GM19099 (cell line): Measurements from ENCODE around the gene GPC6.

Source experiments
- POLR2A ChIP-seq: IDR thresholded peaks from 3 replicates; pipeline ENCODE4 v1.6.1; 2011; ENCODE audit warnings: low read depth; ENCODE audit not compliant: insufficient read length; ENCODE audit errors: extremely low read depth

Gene GPC6

DNA sequence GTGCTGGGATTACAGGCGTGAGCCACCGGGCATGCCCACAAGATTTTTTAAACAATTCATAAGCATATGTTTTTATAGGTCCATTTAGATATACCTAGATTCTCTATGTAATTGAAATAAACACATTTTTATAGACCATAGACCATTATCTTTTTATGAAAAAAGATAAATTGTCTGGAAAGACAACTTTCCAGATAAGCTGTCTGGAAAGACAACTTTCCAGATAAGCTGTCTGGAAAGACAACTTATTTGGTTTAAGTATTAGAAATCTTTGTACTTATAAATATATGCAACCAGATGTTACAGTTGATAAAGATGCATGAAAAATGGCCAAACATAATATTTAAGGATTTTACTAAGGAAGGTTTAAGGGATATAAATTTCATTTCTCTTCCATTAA, 538.5 kb downstream of the GPC6 start:
- TF ChIP-seq POLR2A = no peak

DNA sequence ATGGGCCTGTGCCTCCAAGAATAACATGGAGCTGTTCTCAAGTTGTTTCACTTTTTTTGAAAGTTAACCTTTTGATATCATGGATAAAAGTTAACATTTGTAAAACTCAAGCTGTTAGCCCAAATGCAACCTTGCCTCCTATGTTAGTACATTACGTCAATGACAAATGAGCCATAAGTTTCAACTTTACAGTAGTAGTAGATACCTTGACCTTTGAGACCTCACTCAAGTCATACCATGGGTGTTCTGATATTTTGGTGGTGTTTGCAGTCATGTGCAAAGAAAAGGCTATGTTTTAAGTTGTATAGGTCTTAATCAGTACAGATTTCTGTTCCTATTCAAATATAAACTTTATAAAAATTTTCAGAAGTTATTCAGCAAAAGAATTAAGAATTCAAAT, 539.2 kb downstream of the GPC6 start:
- TF ChIP-seq POLR2A = no peak

DNA sequence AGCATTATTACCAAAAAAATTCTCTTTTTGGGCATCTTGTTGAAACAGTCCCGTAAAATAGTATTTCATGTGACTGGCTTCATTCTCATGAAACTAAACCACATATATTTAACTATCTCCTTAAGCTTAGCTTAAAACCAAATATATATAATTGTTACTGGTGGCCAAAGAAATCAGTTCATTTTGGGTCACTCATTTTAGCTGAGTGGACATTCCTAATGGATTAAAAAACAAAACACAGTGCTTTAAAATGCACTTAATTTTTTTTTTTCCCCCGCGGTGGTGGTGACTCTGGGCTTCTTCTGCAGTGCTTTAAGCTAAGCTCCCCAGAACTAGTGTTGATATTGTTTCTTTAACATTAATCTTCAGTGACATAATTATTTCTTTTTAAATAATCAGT, 540.1 kb downstream of the GPC6 start:
- TF ChIP-seq POLR2A = no peak

DNA sequence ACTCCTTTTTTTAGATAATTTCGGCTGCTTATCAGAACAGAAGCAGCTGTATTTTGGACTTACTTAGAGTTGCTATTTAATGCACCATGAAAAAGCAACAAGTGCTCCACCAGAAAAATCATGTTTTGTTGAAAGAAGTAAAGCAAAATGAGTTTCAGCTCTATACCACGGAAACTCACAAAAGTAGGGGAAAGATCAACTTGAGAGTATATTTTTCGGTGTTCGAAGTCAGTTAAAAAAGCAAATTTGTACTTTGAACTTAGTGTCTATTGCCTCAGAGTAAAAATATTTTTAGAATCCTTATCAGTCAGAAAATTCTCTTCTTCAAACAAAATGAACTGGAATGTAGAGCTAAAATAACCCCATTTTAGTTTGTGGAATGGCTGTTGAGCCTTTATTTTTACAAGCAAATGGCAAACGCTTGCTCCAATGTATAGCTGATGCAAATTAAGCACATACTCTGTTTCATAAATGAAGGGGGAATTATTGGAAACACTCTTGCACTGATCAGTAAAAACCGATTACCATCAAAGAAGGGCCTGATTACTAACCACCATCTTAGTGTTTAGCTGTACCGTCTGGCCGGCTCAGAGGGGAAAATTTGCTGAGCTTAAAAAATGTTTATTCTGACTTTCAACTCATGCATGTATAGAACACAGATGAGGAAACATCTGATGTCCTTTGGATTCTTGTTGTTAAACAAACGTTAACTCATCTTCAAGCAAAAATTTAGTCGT, 540.7 kb downstream of the GPC6 start:
- TF ChIP-seq POLR2A = no peak

DNA sequence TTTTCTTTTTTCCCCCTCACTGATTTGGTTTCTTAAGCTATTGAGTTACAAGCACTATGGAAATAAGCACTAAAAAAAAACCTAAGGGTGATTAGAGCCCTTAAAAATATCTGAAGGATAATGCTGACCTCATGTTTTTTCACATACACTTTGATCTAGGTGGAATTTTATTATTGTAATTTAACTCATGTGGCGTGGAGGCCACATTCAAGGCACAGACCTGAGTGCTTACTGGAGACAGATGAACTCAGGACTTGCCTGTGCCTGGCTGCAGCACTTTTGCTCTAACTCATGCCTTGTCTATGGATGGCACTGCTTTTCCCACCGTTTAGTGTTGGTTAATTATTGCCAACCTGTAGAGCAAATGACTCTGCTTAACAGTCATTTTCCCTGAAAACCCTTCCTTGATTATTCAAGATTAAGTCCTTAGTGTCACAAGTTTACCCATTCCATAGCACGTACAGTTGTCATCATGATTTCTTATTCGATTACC, 541.4 kb downstream of the GPC6 start:
- no peak for TF ChIP-seq POLR2A

DNA sequence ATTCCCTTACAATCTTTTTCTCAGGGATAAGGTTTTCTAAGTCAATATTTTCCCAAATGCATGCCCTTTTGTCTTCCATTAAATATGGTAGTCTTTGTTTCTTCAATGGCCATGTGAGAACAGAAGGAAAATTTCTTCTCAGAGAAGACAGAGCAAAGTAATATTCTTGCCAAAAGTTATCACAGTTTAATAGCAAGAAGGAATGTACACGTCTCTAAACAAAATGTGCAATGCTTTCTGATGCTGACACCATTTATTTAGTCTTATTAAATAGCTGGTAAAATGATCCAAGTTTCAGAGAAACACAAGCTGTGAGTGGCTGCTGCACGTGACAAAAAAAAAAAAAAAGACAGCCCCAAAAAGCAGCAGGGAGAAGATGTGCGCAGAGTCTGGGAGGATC, 542.5 kb downstream of the GPC6 start:
- TF ChIP-seq POLR2A = no peak

DNA sequence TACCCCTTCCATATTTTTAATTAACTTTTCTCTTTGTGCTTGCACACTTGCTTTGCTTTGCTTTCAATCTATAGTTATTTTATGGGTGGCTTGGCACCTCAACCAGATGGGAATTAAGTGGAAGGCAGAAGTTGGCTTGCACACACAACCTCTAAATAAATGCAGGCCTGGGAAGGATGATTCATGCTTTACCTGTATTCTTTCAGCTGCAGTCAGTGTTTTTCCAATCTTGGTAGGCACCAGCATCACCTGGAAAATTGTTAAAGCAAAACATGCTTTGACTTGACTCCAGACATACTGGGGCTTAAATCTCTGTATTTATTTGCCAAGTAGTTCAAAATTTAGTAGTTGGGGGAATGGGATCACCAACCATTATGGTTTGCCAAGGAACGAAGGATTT, 543.0 kb downstream of the GPC6 start:
- TF ChIP-seq POLR2A = no peak

DNA sequence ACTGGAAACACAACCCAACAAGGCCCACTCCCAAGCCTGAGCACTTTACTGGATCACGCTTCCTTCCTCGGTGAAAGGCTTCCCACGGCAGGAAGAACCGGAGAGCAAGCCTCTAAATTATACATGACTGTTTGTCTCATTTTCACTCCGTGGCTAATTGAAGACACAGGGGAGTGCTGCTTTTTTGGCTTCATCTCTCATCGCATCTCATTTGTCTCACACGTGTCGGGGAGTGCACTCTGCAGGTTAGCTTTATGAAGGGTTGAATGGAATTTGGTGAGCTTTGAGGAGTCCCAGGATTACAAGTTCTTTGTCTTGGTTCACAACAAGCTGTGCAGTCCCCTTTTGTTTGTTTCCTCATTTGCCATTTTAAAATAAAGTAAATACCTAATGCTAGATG, 544.6 kb downstream of the GPC6 start:
- TF ChIP-seq POLR2A = no peak

DNA sequence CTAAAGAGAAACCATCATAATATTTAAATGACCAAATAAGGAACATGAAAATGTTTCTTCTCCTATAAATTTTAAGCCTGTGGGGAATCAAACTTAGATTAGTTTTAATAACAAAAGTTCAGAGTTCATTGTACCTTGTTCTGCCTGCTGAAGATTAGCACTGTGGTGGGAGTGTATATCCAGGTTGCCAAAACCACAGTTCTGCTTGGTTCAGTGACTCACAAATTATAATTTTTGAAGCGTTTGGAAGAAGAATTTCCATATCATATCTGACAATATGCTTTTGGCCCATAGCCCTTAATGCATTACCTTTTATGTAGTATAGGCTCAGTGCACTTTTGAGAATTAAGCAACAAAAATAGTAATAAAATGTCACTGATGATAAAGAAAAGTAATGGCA, 545.2 kb downstream of the GPC6 start:
- no peak for TF ChIP-seq POLR2A

DNA sequence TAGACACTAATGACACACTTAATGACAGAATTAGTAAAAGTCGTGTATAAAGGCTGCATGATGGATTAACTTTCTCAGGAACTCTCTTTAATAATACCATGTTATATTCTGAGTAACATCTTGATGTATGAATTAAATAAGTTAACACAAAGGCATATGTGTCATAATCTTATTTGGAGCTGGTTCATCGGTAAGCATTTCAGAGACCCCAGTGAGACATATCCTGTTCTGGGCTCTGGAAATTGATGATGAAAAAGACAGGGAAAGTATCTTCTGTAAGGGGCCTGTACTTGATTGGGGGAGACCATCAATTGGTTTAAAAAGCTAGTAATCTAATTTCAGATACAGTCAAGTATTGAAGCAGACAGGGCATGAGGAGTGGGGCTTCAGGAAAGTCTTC, 547.9 kb downstream of the GPC6 start:
- no peak for TF ChIP-seq POLR2A

DNA sequence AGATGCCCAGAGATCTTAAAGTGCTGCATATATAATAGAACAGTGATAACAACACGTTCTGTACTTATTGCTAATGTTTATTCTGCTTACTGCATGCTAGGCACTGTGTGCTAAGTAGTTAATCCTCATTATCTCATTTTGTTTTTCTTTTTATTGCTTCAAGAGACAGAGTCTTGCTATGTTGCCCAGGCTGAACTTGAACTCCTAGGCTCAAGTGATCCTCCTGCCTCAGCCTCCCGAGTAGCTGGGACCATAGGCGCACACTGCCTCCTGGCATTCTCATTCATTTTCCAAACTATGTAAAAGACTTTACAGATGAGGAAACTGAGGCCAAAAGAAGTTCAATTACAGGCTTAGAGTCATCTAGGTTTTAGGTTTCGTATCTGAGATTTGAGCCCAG, 548.4 kb downstream of the GPC6 start:
- no peak for TF ChIP-seq POLR2A

DNA sequence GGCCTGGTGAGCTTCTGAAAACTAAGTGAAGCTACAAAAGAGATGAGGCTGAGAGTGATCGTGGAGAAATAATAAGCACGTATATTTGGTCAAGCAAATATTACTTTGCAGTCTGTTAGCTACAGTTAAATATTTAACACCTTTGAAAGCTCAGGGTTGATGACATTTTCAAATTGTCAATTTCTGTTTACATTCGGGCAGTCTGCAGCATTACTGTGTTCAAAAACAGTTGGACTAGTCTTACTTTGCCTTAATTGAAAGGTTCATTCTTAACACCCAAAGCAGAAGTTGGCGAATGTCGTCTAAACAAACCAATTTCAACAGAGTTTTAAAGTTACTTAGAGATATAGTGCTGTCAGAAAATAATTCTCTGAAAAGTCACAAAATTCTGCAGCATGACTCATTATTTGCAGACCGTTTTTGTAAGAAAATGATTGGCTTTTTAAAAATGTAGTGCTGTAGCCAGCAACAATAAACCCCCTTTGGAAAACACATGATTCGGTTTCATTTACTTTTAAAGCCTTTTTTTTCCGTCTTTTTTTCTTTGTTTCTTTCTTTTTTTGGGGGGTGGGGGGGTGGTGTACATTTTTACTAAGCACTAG, 549.0 kb downstream of the GPC6 start:
- no peak for TF ChIP-seq POLR2A

DNA sequence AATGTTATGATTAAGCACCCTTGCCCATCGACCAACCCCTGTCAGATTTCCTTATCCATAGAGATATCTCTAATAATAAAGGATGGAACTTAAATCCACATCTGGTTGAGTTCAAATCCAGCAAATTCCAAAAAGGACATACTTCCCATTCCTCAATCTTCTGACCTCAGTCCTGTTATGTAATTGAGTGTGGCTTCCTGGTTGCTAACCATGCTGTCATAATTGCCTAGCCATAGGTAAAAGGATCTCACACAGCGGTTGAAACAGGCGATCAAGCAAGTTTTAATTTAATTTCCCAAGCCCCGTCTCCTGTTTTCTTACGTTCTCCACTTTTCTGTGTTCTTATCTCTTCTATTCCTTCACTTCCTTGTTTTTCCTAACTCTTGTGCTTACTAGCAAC, 550.3 kb downstream of the GPC6 start:
- no peak for TF ChIP-seq POLR2A

DNA sequence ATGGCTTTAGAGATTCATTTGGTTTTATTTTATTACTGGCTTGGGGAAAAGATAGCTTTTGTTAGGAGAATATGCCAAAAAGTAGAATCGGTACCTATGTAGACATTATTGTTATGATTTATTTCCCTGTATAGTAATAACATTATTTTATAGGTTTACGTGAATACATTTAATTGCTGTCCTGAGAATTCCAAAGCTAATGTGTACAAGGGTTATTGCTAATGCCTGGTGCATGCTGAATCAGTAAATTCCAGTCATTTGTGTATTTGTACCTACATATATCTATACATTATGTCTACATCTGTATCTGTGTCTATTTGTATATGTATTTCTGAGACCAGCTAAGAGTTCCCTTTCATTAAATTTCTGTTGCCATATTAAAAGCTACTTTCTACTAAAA, 550.9 kb downstream of the GPC6 start:
- no peak for TF ChIP-seq POLR2A

DNA sequence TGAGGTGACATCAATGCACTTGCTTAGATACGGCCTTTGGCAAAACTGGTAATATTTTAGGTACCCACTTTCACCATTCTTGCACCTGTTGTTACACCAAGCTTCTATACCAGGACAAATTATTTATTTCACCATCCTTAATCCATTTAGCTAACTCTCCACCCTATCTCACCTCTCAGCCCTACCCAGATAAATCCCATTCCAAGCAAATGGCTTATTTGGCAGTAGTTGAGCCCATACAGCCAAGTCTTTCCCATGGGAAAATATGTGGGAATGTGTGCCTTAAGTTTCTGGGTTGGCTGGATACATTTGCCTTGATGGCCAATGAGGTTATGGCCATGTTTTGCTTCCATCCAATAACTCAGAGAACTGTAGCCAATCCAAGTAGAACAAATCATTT, 551.9 kb downstream of the GPC6 start:
- no peak for TF ChIP-seq POLR2A

DNA sequence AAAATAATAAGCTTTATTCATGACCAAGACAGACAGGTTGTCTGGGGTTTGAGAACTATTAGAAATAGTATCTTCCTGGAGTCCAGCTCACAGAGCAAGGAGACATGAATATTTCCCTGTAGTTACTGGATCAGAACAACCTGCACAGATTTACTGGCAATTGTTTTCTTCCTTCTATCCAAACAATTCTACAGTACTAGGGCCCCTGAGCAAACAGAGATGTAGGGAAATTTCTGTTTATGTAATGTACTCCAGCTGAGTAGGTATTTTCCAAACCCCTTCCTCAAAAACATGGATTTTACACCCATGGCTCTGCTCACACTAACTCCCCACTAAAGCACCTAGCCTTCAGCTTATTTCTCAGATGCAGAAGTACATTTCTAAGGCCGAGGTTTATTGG, 557.6 kb downstream of the GPC6 start:
- no peak for TF ChIP-seq POLR2A
